Immature natural killer cell (primary cell): ENCODE results near the gene BRIP1. TPM values are rescaled to one million over a fixed set of nuclear protein-coding genes. Genes with fewer than 3 reads are reported as not detected.
"Not testable (repeated sequence)": the region's sequence is repeated elsewhere in the genome, so short reads cannot be mapped to it uniquely, and the experiment has no call there.

Experiments used
- DNase-seq, 3 donors: peaks; one replicate each; pipeline ENCODE4 v3.0.0; 2022; ENCODE audit warnings: mixed read lengths in 1 of 3
- H3K27ac Mint-ChIP-seq, 6 donors: one replicate each; pipeline ENCODE4 v1.8.0; 2020; ENCODE audit warnings: mixed read lengths in 6 of 6, mild to moderate bottlenecking in 5 of 6, inconsistent platforms in 4 of 6, moderate library complexity in 3 of 6
- H3K27me3 Mint-ChIP-seq, 3 donors: one replicate each; pipeline ENCODE4 v1.8.0; 2020 to 2021; ENCODE audit warnings: low read depth in 3 of 3, mild to moderate bottlenecking in 3 of 3, mixed read lengths in 3 of 3, moderate library complexity in 3 of 3, inconsistent platforms in 1 of 3
- H3K36me3 Mint-ChIP-seq, 3 donors: one replicate each; pipeline ENCODE4 v1.8.0; 2020; ENCODE audit warnings: mixed read lengths in 3 of 3, inconsistent platforms in 2 of 3, mild to moderate bottlenecking in 2 of 3
- H3K4me1 Mint-ChIP-seq, 2 donors: one replicate each; pipeline ENCODE4 v1.8.0; 2020; ENCODE audit warnings: inconsistent platforms in 2 of 2, mild to moderate bottlenecking in 2 of 2, mixed read lengths in 2 of 2, moderate library complexity in 1 of 2
- H3K4me3 Mint-ChIP-seq, 5 donors: one replicate each; pipeline ENCODE4 v1.8.0; 2020; ENCODE audit warnings: mild to moderate bottlenecking in 5 of 5, mixed read lengths in 5 of 5, inconsistent platforms in 3 of 5, moderate library complexity in 3 of 5
- H3K9me3 Mint-ChIP-seq, 6 donors: one replicate each; pipeline ENCODE4 v1.8.0; 2020; ENCODE audit warnings: mild to moderate bottlenecking in 6 of 6, mixed read lengths in 6 of 6, inconsistent platforms in 4 of 6, moderate library complexity in 3 of 6
- polyA plus RNA-seq, 3 donors: library from polyadenylated mRNA; unstranded; fragments of 300-500 nt; fragmentation: Illumina TruSeq; gene quantifications; one replicate each; pipeline ENCODE4 v1.2.3, GENCODE V29; 2021

BRIP1 gene
- polyA plus RNA-seq, 3 donors from 2014 or later: 0.68 to 2.4 (median 0.72) TPM

- DNase-seq: no peak
- H3K36me3 Mint-ChIP-seq: peaks cover 0 to 11% (median 5%) of the 10 kb centered on the region in 3 donors
- no peaks in the 10 kb centered on the region for H3K4me1 Mint-ChIP-seq
- H3K27me3 Mint-ChIP-seq: peaks cover 0 to 1% (median 0%) of the 10 kb centered on the region in 3 donors
- peaks cover 5 to 12% (median 9%) of the 10 kb centered on the region in 6 donors for H3K9me3 Mint-ChIP-seq
- no peak overlapping the region for H3K27ac Mint-ChIP-seq
- no peak overlapping the region for H3K4me3 Mint-ChIP-seq
Measured at GRCh38 chr17:61694095-61694494, 169.2 kb downstream of the BRIP1 start.

GRCh38 chr17:61689610-61690180, 173.6 kb downstream of the BRIP1 start:
- Mint-ChIP-seq H3K4me3 (no peak overlapping the region), H3K36me3 (peaks cover 0 to 7% (median 3%) of the 10 kb centered on the region in 3 donors), H3K27ac (no peak overlapping the region), H3K9me3 (peaks cover 0 to 2% (median 0%) of the 10 kb centered on the region in 6 donors), H3K4me1 (no peaks in the 10 kb centered on the region), H3K27me3 (peaks cover 0 to 1% (median 0%) of the 10 kb centered on the region in 3 donors)
- DNase-seq: no peak

- Mint-ChIP-seq H3K36me3 (peaks cover 0 to 7% (median 6%) of the 10 kb centered on the region in 3 donors), H3K4me1 (no peaks in the 10 kb centered on the region), H3K27me3 (peaks cover 0 to 1% (median 0%) of the 10 kb centered on the region in 3 donors), H3K27ac (no peak overlapping the region), H3K9me3 (peaks cover 0 to 2% (median 0%) of the 10 kb centered on the region in 6 donors), H3K4me3 (no peak overlapping the region)
- no peak for DNase-seq
Measured at GRCh38 chr17:61687769-61688168, 175.6 kb downstream of the BRIP1 start.

- H3K4me1 Mint-ChIP-seq: no peaks in the 10 kb centered on the region
Measured at GRCh38 chr17:61686113-61686512, 177.2 kb downstream of the BRIP1 start.

GRCh38 chr17:61684818-61685217, 178.5 kb downstream of the BRIP1 start:
- peaks cover 0 to 7% (median 6%) of the 10 kb centered on the region in 3 donors for H3K36me3 Mint-ChIP-seq
- no peak for DNase-seq
- no peaks in the 10 kb centered on the region for H3K4me1 Mint-ChIP-seq
- H3K4me3 Mint-ChIP-seq: no peak overlapping the region
- no peak overlapping the region for H3K27ac Mint-ChIP-seq
- H3K9me3 Mint-ChIP-seq: no peaks in the 10 kb centered on the region
- no peaks in the 10 kb centered on the region for H3K27me3 Mint-ChIP-seq

More at GRCh38 chr17:61686113-61686512, 177.2 kb downstream of the BRIP1 start:
- DNase-seq: no peak
- no peaks in the 10 kb centered on the region for H3K27me3 Mint-ChIP-seq
- H3K9me3 Mint-ChIP-seq: no peaks in the 10 kb centered on the region
- H3K36me3 Mint-ChIP-seq: peaks cover 0 to 7% (median 6%) of the 10 kb centered on the region in 3 donors
- H3K4me3 Mint-ChIP-seq: no peak overlapping the region
- H3K27ac Mint-ChIP-seq: no peak overlapping the region

GRCh38 chr17:61684172-61684571, 179.2 kb downstream of the BRIP1 start:
- Mint-ChIP-seq H3K36me3 (peaks cover 0 to 7% (median 6%) of the 10 kb centered on the region in 3 donors), H3K4me1 (no peaks in the 10 kb centered on the region), H3K27me3 (no peaks in the 10 kb centered on the region), H3K4me3 (no peak overlapping the region), H3K27ac (no peak overlapping the region), H3K9me3 (no peaks in the 10 kb centered on the region)
- DNase-seq: no peak

- no peak overlapping the region for H3K4me3 Mint-ChIP-seq
- H3K4me1 Mint-ChIP-seq: no peaks in the 10 kb centered on the region
- H3K9me3 Mint-ChIP-seq: no peaks in the 10 kb centered on the region
- no peaks in the 10 kb centered on the region for H3K27me3 Mint-ChIP-seq
- peaks cover 0 to 4% (median 3%) of the 10 kb centered on the region in 3 donors for H3K36me3 Mint-ChIP-seq
- no peak for DNase-seq
- no peak overlapping the region for H3K27ac Mint-ChIP-seq
Measured at GRCh38 chr17:61683466-61683865, 179.9 kb downstream of the BRIP1 start.

- Mint-ChIP-seq H3K4me3 (no peak overlapping the region), H3K9me3 (no peaks in the 10 kb centered on the region), H3K36me3 (peaks cover 0 to 3% (median 2%) of the 10 kb centered on the region in 3 donors), H3K27me3 (peaks cover 0 to 2% (median 0%) of the 10 kb centered on the region in 3 donors), H3K4me1 (no peaks in the 10 kb centered on the region), H3K27ac (no peak overlapping the region)
- no peak for DNase-seq
Measured at GRCh38 chr17:61680921-61681320, 182.4 kb downstream of the BRIP1 start.

- DNase-seq: no peak
- Mint-ChIP-seq H3K27me3 (peaks cover 0 to 7% (median 0%) of the 10 kb centered on the region in 3 donors), H3K4me1 (no peaks in the 10 kb centered on the region), H3K9me3 (peaks cover 0 to 6% (median 0%) of the 10 kb centered on the region in 6 donors), H3K36me3 (no peaks in the 10 kb centered on the region), H3K27ac (no peak overlapping the region), H3K4me3 (no peak overlapping the region)
Measured at GRCh38 chr17:61678339-61678738, 185.0 kb downstream of the BRIP1 start.

GRCh38 chr17:61677150-61677811, 186.0 kb downstream of the BRIP1 start:
- H3K27me3 Mint-ChIP-seq, H3K36me3 Mint-ChIP-seq, H3K4me1 Mint-ChIP-seq, H3K9me3 Mint-ChIP-seq, H3K27ac Mint-ChIP-seq, H3K4me3 Mint-ChIP-seq, DNase-seq: not testable (repeated sequence)

GRCh38 chr17:61676522-61676921, 186.8 kb downstream of the BRIP1 start:
- not testable (repeated sequence) for H3K27me3 Mint-ChIP-seq, H3K36me3 Mint-ChIP-seq, H3K9me3 Mint-ChIP-seq, H3K4me3 Mint-ChIP-seq, H3K27ac Mint-ChIP-seq, DNase-seq, H3K4me1 Mint-ChIP-seq

- not testable (repeated sequence) for H3K27me3 Mint-ChIP-seq, H3K36me3 Mint-ChIP-seq, H3K4me1 Mint-ChIP-seq, DNase-seq, H3K4me3 Mint-ChIP-seq, H3K9me3 Mint-ChIP-seq, H3K27ac Mint-ChIP-seq
Measured at GRCh38 chr17:61674609-61675008, 188.7 kb downstream of the BRIP1 start.

GRCh38 chr17:61673019-61673897, 190.1 kb downstream of the BRIP1 start:
- not testable (repeated sequence) for H3K27me3 Mint-ChIP-seq, H3K27ac Mint-ChIP-seq, H3K4me3 Mint-ChIP-seq

GRCh38 chr17:61672140-61672539, 191.2 kb downstream of the BRIP1 start:
- no peak overlapping the region for H3K27ac Mint-ChIP-seq
- H3K9me3 Mint-ChIP-seq: peaks cover 0 to 6% (median 0%) of the 10 kb centered on the region in 6 donors
- H3K4me3 Mint-ChIP-seq: no peak overlapping the region
- peaks cover 0 to 9% (median 3%) of the 10 kb centered on the region in 3 donors for H3K27me3 Mint-ChIP-seq
- no peak for DNase-seq
- H3K36me3 Mint-ChIP-seq: no peaks in the 10 kb centered on the region
- H3K4me1 Mint-ChIP-seq: no peaks in the 10 kb centered on the region

More at GRCh38 chr17:61673019-61673897, 190.1 kb downstream of the BRIP1 start:
- H3K4me1 Mint-ChIP-seq, H3K9me3 Mint-ChIP-seq, H3K36me3 Mint-ChIP-seq, DNase-seq: not testable (repeated sequence)
